Forelimb muscle (tissue), 1 donor: ENCODE results near the gene SLC44A3. TPM values are rescaled to one million over a fixed set of nuclear protein-coding genes. Genes with fewer than 3 reads are reported as not detected.

Source experiments
- DNase-seq: peaks from one replicate; pipeline ENCODE4 v3.0.0-alpha.2; 2013; ENCODE audit warnings: low read depth
- polyA plus RNA-seq: library from polyadenylated mRNA; unstranded; fragments of 120-200 nt; gene quantifications from one replicate; pipeline ENCODE4 v1.2.1, GENCODE V29; 2013; ENCODE audit not compliant: insufficient read length

Gene SLC44A3
- polyA plus RNA-seq, 1 donor: 4.1 TPM

DNA sequence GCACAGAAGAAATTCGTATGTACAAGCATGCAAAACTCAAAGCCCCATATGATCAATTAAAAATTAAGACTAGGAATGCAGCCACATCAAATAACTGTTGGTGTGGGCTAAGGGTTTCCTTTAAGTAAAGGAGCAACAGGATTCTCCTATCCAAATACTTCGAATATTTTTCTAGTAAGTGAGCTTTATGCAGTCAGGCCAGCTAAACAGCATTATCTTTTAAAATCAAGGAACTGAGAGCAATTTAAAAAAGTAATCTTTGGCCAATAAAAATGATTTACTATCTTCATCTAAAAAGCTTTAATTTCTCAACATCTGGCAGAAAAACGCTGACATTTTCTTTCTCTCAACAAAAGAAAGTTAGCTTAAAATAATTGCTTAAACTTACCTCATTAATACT is 87.0 kb downstream of the SLC44A3 start:
- no peak for DNase-seq

DNA sequence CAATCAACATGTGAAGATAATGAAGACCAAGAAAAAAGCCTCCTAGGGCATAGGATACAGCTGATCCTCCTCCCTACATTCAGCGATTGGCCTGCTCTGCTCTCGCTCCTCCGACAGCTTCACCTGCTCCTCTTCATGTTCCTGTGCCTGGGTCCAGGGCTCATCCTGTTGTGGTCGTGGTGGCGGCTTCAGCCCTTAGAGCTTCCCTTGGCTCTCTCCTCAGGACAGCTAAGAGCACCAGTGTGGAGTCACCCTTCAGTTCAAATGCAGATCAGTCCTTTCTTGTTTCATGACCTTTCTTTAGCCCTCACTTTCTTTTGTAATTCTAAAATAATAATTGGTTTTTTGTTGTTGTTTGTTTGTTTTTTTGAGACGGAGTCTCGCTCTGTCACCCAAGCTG is 88.0 kb downstream of the SLC44A3 start:
- no peak for DNase-seq

DNA sequence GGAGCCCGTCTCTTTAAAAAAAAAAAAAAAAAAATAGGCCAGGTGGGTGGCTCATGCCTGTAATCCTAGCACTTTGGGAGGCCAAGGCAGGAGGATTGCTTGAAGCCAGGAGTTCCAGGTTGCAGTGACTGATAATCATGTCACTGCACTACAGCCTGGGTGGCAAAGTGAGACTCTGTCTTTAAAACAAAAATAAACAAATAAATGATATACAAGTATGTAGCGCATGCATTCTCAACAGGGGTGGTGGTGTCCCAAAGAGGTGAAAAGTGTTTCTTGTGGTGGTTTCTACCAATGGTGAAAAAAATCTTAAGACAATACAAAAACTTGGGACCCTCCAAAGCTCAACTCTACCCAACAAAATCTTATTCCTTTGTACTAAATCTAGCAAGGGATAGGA is 88.8 kb downstream of the SLC44A3 start:
- no peak for DNase-seq

DNA sequence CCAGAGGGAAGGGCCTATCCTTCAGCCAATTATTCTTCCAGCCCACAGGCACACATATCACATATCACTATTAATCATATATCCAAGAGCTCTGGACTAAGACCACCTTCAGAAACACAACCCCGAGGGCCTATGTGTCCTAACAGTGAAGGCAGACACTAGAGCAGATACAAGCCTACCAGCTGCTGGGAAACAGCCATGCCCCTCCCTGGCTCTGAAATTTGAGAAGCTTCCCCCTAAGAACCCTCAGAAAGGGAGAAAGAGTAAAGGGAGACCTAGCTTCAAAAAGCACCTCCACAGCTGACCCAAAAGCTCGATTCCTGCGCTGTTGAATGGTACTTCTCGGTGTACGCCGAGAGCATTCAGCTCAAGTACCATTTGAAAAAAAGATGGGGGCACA is 89.3 kb downstream of the SLC44A3 start:
- DNase-seq: no peak

DNA sequence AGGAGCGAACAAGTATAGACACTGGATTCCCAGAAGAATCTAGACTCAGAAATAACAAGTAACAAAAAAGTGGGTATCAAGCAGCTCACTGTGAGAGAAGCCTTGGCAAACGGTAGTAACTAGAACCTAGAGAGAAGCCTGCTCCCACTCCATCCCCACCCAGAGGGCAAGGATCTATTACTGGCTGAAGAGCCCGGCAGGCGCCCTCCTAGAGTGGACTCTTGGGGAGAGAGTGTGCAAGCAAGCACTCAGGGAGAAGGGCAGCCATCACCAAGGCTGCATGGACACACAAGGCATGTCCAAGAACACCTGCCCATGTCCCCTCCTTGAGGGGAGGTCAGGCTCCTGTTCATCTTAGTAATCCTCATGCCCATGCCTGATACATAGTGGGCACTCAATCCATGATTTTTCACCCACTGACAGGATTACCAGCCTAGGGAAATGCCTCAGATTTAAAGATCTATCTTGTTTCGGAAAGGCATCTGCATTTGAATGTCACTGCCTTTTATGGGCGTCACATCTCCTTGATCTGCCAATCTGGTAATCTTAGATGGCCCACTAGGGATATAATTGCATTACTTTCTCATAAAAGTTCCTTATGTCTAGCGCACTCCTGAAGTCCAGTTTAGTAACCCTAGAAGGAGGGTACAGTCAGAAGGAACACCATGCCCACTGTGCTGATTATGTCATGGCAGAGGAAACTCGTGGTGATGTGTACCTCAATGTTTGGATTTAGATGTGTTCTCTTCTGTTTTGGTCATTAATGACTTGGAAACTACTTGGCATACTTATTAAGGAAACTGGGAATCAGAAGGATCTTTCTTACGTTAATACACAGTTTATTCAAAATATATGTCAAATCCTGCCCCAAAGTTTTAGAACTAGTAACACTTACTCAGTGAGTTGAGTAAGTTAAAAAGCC is 92.4 kb downstream of the SLC44A3 start:
- DNase-seq: no peak

DNA sequence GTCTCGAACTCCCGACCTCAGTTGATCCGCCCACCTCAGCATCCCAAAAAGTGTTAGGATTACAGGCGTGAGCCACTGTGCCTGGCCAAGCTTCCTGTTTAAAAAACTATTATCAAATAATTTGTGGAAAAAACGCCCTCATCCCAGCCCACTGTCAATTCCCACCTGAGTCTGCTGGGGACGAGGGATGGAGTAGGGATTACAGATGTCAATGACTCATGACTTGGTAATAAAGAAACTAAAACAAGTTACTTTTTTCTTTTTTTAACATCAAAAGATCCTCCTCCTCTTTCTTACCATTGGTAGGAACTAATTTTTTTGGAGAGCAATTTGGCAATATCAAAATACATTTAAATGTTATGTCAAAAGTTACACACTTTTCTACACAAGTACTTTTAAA is 97.1 kb downstream of the SLC44A3 start:
- no peak for DNase-seq

DNA sequence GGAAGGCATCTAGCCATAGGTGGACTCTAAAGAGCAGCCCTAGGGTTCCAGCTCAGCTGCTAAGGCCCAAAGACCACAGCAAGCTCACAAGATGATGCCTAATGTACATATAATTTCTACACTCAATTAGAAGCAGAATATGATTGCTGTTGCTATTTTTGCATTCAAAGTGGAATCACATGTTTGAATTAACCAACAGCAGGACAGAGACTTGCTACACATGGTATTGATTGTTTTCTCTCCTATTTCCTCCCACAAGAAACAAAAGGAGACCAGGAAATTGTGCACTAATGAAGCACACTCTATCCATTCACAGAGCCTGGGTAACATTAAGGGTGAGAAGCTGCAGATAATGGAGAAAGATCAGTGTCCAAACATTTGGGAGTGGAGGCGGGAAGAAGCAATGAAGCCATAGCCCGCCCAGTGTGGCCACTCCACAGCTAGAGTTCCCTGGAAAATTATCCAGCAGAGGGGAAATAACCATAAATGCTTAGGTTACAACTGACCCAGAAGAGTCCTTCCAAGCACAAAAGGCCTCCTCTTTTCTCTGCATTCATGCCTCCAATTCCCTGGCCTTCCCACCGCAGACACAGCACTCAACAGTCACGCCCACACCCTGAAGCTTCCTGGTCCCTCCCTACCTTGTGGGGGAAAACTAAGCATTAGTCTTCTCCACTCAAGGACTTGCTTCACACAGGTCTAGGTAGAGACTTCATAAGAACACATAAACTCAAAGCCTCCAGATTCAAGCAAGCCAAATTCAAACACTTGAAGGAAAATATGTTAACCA is 99.3 kb downstream of the SLC44A3 start:
- no peak for DNase-seq

DNA sequence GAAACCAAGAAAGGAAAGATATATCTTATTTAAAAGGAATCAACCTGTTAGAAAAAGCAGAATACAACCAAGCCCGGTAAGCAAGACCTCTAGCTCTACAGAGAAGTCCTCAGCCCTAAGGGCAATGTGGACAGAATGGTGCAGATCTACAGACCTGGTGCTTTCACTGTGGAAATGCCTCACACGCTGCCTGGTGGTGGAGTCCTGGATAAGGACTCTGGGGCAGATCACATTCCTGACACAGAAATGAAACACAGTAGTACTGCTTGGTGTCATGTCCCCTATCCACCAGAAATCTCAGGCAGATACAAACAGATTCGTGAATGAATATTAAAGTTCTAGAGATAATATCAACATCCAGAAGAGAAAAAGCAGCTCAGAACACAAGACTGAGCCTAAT is 99.9 kb downstream of the SLC44A3 start:
- no peak for DNase-seq

DNA sequence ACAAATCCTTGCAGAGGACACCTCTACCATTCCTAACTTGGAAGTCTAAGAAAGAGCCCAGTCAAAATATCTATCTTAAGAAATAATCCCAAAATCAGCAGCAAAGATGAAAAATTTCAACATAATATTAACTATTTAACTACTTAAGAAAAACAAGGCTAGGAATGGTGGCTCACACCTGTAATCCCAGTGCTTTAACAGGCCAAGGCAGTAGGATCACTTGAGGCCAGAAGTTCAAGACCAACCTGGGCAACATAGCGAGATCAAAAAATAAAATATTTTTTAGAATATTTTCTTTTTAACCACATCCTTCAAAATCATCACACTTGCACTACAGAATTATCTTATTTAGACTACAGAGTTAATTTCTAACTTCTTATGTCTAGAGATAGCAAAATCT is 101.8 kb downstream of the SLC44A3 start:
- DNase-seq: no peak

DNA sequence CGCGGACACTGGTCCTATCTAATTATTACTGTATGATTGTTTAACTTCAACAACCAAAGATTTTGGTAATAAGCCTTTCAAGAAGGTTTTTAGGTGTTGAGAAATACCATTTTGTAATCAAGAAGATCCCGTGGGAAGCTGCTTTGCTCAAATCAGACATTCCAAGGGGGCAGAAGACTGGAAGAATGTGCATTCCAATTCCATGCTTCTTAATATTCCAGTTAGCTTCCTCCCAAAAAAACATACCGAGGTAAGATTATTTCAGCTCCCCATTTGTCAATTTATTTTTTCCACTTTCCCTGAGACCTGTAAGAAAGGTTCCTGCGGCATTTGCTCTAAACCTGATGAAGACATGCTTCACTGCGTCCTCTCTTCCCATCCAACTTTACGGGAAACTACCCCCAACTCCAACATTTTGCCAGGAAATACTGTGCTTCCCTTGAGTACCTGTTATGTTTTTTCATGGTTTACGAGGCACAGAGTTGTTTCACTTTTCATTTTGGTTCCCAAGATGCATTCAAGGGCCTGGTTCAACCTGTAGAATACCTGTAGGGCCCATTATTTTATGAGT is 102.7 kb downstream of the SLC44A3 start:
- DNase-seq: no peak

DNA sequence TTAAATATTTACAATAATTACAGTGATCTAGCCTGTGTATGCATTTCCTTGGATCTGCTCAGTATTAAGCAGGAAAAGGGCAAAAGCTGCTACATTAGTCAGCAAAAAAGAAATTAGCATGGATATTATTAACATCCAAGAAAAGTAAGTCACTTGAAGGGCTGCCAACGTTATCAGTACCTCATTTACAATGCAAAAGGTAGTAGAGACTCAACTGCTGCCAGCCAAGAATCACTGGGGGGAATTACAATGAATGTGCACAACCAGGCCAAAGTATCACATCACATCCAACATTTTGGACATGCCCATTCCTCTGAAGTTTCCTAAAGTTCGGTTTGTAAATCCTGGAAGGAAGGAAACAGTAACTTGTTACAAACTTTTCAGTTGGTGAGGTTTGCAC is 104.8 kb downstream of the SLC44A3 start:
- DNase-seq: no peak

DNA sequence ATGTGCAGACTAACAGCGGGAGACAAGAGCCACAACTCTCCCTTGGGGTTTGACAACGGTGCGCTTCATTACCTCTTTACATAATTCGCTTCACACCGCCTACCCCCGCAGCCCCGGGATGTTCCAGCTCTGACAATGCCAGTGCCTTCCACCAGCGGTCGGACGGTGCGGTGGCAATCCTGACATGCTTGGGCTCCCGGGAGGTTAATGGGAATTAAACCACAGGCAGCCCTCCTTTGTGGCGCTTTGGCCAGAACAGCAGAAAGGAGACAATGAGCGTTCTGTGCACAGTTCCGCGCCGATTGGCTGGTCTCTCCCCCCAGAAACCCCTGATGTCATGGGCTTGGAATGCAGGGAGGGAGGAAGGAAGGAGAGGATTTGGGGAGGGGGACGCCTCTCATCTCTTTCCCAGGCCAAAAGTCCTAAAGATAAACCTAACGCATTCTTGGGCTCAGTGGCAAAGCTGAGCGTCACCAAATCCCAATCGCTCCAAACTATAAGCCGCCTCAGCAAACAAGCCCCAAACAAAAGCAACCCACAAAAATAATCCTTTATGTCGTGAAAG is 105.5 kb downstream of the SLC44A3 start:
- DNase-seq: peak; percentile 82

DNA sequence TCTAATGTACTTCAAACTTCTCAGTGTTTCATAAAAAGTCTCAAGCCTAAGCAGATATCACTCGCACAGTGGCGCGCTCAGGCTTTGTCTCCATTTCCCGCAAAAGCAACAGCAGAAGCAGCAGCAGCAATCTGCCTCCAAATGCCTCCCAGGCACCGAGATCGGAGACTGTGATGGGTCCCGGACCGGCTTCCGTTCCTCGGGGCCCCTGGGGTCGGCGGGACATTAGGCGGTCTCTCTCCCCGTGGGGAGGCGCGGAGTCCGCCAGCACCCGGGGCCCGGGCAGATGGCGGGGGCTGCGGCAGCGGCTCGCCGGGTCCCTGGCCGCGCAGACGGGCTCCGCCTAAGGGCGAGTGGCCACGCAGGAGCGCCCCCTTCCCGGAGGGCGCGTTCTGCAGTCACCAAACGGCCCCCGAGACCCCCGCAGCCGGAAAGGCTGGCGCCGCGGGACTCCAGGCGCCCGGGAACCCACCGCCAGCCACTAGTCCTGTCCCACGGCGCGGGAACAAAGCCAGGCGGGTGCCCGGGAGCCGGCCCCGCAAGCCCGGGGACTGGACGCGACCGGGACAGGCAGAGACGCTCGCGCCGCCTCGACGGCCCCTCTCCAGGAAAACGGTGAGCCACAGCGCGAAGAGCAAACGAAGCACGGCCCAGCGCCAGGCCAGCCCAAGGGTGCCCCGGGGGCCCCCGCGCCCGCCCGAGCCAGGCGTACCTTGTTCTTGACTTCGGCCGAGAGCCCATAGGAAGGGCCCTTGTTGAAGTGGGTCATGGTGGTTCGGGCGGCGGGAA is 106.2 kb downstream of the SLC44A3 start:
- DNase-seq: no peak

DNA sequence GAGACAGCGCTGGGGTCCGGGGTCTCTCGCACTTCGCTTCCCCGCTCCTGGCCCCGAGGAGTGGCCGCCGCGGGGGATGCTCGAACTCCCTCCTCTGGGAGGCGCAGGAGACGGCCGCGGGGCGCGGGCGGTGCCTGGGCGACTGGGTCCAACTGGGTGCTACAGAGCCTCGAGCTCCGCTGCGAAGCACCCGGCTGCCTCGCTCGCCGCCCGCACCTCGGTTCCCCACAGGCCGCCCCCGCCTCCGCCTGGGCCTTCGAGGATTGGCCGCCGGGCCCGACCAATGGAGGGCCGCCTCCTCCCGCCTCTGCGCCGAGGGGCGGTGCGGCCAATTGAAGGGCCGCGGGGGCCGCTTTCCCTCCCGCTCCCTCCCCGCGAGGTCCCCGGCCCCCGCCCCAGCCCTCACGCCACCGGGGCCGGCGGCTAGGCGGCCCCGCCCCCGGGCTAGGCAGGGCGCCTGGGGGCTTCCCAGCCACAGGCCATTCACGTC is 106.8 kb downstream of the SLC44A3 start, which contains the start of gene CNN3:
Gene CNN3, minus strand, starts transcription at position 196 of the 490 bp plus-strand sequence. CDS start 216 bp downstream, outside the sequence.
- DNase-seq: no peak

DNA sequence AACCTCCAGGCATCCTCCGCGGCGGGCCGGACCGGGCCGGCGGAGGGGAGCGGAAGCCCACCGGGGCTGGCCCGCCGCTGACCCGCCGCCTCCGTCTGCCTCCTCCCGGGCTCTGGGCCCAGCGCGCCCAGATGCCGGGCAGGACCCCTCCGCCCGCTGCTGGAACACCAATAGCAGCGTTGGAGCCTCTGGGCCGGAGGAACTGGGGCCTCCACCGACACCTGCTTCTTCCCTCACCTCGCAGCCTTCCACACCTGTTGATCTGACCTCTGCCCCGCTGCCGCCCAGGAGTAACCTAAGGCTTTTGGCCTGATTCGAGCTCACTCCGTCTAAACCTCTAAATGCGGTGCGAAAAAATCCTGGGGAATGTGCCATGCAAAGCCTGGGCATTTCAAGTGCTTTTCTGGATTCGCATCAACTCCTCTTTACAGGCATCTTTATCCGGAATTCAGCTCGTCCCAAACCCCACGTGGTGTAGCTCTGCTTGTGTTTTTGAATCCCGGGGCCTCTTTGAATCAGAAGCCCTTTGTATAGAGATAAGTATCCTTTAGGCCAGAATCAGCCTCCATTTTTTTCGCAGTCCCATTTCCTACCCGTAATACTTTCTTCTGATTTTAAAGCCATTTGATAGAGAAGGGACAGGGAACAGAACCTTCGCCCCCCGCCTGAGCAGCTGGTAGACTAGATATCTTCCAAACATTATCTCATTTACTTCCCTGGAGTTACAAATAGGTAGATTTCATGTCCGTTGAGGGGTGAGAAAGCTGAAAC is 107.4 kb downstream of the SLC44A3 start:
- DNase-seq: no peak

DNA sequence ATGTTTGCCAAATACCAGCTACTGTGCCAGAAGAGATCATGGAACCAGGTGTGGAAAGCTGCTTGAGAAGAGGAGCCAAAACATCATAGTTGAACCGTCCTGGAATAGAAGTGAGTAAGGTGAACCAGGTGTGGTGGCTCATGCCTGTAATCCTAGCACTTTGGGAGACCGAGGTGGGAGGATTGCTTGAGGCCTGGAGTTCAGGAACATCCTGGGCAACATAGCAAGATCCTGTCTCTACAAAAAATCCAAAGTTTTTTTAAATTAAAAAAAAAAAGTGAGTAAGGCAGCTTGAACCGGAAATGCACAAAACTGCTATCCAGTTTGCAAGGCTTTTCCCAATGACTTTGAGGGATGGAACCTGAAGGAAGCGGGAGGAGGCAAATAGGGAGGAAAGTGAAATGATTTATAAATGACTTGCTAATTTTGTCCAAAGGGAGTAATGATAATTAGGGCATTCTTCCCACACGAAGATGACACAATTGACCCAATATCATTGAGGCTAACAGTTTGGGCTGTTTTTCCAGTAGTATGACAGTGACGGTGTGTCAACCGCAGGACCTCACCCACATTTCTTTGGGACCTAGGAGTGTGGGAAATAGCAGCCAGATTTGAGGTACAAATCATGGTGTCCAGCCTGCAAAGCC is 108.3 kb downstream of the SLC44A3 start:
- DNase-seq: no peak

DNA sequence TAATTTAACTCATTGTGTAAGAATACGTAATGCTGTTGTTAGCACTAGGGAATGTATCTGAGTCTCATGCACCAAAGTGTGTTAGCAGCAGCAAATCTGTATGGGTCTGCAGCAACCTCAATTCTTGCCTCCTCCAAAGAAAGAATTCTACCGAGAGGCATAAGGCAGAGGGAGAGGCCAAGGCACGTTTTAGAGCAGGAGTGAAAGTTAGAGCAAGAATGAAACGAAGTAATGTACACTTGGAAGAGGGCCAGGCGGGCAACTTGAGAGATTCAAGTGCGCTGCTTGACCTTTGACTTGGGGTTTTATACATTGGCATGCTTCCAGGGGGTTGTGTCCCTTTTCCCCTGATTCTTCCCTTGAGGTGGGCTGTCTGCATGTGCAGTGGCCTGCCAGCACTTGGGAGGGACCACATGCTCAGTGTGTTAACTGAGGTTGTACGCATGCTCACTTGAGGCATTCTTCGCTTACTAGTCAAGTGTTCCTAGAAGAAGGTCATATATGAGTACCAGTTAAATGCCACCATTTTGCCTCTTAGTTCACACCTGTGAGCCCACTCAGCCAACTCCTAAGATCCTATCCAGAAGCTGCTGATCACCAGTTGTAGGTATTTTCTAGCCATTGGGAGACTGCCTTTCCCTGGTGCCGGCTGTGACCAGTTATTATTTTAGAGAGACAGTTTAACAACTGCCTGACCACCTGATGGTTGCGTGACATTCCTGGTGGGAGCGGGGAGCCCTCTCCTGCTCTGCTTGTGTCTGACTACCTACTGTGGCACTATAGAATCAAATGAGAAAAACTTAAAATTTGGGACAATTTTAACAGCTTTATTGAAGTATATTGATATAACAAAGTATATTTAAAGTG is 109.4 kb downstream of the SLC44A3 start:
- no peak for DNase-seq

DNA sequence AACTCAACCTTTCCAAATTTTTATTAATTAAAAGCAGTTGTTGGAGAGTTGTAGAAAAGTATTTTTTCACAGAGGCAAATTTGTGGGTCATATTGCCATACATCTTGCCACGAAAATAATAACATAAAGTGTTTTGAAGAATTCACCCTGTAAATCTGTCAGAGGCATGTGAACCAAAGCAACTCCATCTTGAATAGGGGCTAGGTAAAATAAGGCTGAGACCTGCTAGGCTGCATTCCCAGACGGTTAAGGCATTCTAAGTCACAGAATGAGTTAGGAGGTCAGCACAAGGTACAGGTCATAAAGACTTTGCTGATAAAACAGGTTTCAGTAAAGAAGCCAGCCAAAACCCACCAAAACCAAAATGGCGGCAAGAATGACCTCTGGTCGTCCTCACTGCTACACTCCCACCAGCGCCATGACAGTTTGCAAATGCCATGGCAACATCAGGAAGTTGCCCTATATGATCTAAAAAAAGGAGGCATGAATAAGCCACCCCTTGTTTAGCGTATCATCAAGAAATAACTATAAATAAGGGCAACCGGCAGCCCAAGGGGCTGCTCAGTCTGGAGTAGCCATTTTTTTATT is 111.2 kb downstream of the SLC44A3 start:
- no peak for DNase-seq
